Loucy (cell line): ENCODE results near the gene NAT9.

Experiments
- H2AFZ ChIP-seq: fragments of 200-600 bp; sonication (generic); 2 replicates; pipeline ENCODE4 v1.6.0; 2016; ENCODE audit warnings: antibody characterized with exemption, mild to moderate bottlenecking, low read length, moderate library complexity
- H3F3A ChIP-seq: fragments of 200-600 bp; 2 replicates; pipeline ENCODE4 v1.6.0; 2016; ENCODE audit warnings: antibody characterized with exemption, low read depth, mild to moderate bottlenecking
- H3K27me3 ChIP-seq: fragments of 200-600 bp; sonication (generic); 2 replicates; pipeline ENCODE4 v1.6.1; 2014; ENCODE audit warnings: low read length, mild to moderate bottlenecking; ENCODE audit not compliant: insufficient read depth, poor library complexity, severe bottlenecking
- H3K36me3 ChIP-seq: fragments of 200-600 bp; sonication (generic); 2 replicates; pipeline ENCODE4 v1.6.1; 2016; ENCODE audit warnings: low read length; ENCODE audit not compliant: insufficient read depth
- H3K4me1 ChIP-seq: fragments of 200-600 bp; sonication (generic); 2 replicates; pipeline ENCODE4 v1.5.1; 2014; ENCODE audit warnings: low read length, mild to moderate bottlenecking; ENCODE audit not compliant: insufficient read depth, poor library complexity, severe bottlenecking
- H3K4me2 ChIP-seq: fragments of 200-600 bp; sonication (generic); 2 replicates; pipeline ENCODE4 v1.6.0; 2014; ENCODE audit warnings: antibody characterized with exemption, low read length, low read depth, mild to moderate bottlenecking; ENCODE audit not compliant: poor library complexity, severe bottlenecking
- H3K4me3 ChIP-seq: fragments of 200-600 bp; sonication (generic); 2 replicates; pipeline ENCODE4 v1.5.1; 2014; ENCODE audit warnings: low read length, mild to moderate bottlenecking, mixed read lengths; ENCODE audit not compliant: poor library complexity, severe bottlenecking
- H3K79me2 ChIP-seq: fragments of 200-600 bp; sonication (generic); 2 replicates; pipeline ENCODE4 v1.6.1; 2014; ENCODE audit warnings: low read length; ENCODE audit not compliant: insufficient read depth
- H3K9ac ChIP-seq: fragments of 200-600 bp; sonication (generic); 2 replicates; pipeline ENCODE4 v1.6.0; 2014; ENCODE audit warnings: mild to moderate bottlenecking, low read depth, low read length, moderate library complexity; ENCODE audit not compliant: poor library complexity, severe bottlenecking
- H3K9me2 ChIP-seq: fragments of 200-600 bp; sonication (generic); replicated peaks from 2 replicates; pipeline ENCODE4 v1.6.1; 2016; ENCODE audit warnings: low read depth, low read length, mixed read lengths
- H3K9me3 ChIP-seq: fragments of 200-600 bp; sonication (generic); 2 replicates; pipeline ENCODE4 v1.6.1; 2014; ENCODE audit warnings: mild to moderate bottlenecking, antibody characterized with exemption, low read length, low read depth; ENCODE audit not compliant: insufficient read depth
- H4K20me1 ChIP-seq: fragments of 200-600 bp; sonication (generic); 2 replicates; pipeline ENCODE4 v1.6.0; 2014; ENCODE audit warnings: antibody characterized with exemption, low read length, mild to moderate bottlenecking; ENCODE audit not compliant: insufficient read depth, poor library complexity, severe bottlenecking
- EZH2phosphoT487 ChIP-seq: fragments of 200-600 bp; IDR thresholded peaks from 2 replicates; pipeline ENCODE4 v1.6.1; 2018; ENCODE audit warnings: antibody characterized with exemption, mild to moderate bottlenecking, moderate library complexity, borderline replicate concordance
- TF ChIP-seq, protein P1 (sequence below): fragments of 200-600 bp; sonication (generic); conservative IDR thresholded peaks from 2 replicates; pipeline ENCODE4 v1.5.1; 2014; ENCODE audit warnings: mild to moderate bottlenecking, antibody characterized with exemption, low read length

Gene NAT9

DNA sequence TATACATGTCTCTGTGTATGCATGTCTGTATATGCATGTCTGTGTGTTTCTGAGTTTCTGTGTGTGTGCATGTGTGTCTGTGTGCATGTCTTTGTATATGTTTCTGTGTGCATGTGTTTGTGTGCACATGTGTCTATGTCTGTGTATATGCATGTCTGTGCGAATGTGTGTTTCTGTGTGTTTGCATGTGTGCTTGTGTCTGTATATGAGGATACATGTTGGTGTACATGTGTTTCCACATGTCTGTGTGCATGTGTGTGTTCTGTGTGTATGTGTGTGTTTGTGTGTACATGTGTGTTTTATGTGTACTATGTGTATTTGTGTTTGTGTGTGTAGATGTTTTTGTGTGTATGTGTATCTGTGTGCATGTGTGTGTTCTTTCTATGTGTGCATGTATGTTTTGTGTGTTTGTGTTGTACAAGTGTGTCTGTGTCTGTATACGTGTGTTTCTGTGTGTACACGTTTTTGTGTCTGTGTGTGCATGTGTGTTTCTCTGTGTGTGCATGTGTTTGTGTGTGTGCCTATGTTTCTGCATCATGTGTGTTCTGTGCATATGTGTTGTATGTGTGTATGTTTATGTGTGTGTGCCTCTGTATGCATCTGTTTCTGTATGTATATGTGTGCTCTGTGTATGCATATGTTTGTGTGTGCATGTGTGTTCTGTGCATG, 48.0 kb downstream of the NAT9 start:
- TF ChIP-seq, protein P1, sequence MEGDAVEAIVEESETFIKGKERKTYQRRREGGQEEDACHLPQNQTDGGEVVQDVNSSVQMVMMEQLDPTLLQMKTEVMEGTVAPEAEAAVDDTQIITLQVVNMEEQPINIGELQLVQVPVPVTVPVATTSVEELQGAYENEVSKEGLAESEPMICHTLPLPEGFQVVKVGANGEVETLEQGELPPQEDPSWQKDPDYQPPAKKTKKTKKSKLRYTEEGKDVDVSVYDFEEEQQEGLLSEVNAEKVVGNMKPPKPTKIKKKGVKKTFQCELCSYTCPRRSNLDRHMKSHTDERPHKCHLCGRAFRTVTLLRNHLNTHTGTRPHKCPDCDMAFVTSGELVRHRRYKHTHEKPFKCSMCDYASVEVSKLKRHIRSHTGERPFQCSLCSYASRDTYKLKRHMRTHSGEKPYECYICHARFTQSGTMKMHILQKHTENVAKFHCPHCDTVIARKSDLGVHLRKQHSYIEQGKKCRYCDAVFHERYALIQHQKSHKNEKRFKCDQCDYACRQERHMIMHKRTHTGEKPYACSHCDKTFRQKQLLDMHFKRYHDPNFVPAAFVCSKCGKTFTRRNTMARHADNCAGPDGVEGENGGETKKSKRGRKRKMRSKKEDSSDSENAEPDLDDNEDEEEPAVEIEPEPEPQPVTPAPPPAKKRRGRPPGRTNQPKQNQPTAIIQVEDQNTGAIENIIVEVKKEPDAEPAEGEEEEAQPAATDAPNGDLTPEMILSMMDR: no peak
- TF ChIP-seq EZH2phosphoT487: no peak
- no peak overlapping the region for H3K4me3 ChIP-seq

DNA sequence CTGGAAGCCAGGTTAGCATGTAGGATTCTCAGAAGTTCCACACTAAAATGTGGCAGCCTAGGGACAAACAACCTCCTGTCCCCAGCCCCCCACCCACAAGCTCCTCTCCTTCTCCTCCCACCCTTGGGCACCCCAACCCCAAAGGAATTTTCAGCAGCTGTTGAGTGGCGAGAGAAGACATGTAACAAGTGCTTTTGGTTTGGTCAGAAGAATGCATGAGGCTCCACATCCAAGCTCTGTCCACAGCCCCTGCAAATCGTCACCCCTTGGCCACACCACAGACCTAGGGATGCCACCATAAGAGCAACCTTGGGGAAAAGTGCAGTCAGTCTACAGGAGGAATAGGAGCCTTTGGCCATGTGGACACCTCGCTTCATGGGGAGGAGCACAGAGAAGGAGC, 51.0 kb downstream of the NAT9 start:
- no peaks in the 10 kb centered on the region for H3K9me3 ChIP-seq
- no peaks in the 10 kb centered on the region for H3K79me2 ChIP-seq
- no peaks in the 10 kb centered on the region for H3K9me2 ChIP-seq
- H3K9ac ChIP-seq: no peak overlapping the region
- H4K20me1 ChIP-seq: no peaks in the 10 kb centered on the region
- no peak overlapping the region for H2AFZ ChIP-seq
- no peak overlapping the region for H3K4me3 ChIP-seq
- H3F3A ChIP-seq: no peaks in the 10 kb centered on the region
- no peaks in the 10 kb centered on the region for H3K36me3 ChIP-seq
- TF ChIP-seq, protein P1: no peak
- TF ChIP-seq EZH2phosphoT487: no peak
- H3K4me2 ChIP-seq: no peak overlapping the region
- H3K27me3 ChIP-seq: no peaks in the 10 kb centered on the region
- H3K4me1 ChIP-seq: peaks cover 25% of the 10 kb centered on the region

More for the DNA sequence above, 48.0 kb downstream of the NAT9 start:
- Histone ChIP-seq H3K9me3 (no peaks in the 10 kb centered on the region), H3K4me2 (no peak overlapping the region), H3K79me2 (no peaks in the 10 kb centered on the region), H3K9me2 (no peaks in the 10 kb centered on the region), H3K27me3 (no peaks in the 10 kb centered on the region), H3K9ac (no peak overlapping the region), H3K36me3 (no peaks in the 10 kb centered on the region), H3K4me1 (peaks cover 39% of the 10 kb centered on the region), H2AFZ (no peak overlapping the region), H3F3A (no peaks in the 10 kb centered on the region), H4K20me1 (no peaks in the 10 kb centered on the region)

DNA sequence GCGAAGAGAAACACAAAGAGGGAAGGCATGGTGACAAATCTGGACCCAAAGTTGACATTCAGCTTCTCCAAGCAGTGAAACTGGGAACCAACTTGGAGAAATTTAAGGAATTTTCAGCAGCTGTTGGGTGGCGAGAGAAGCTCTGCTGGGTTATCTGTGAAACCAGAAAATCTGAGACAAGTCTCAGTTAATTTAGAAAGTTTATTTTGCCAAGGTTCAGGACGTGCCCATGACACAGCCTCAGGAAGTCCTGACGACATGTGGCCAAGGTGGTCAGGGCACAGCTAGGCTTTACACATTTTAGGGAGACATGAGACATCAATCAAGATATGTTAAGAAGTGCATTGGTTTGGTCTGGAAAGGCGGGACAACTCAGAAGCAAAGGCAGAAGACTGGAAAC, 52.3 kb downstream of the NAT9 start:
- peaks cover 15% of the 10 kb centered on the region for H3K4me1 ChIP-seq
- H3K79me2 ChIP-seq: no peaks in the 10 kb centered on the region
- no peaks in the 10 kb centered on the region for H3F3A ChIP-seq
- no peak overlapping the region for H3K4me2 ChIP-seq
- H3K9me3 ChIP-seq: no peaks in the 10 kb centered on the region
- H2AFZ ChIP-seq: no peak overlapping the region
- H3K27me3 ChIP-seq: no peaks in the 10 kb centered on the region
- no peak overlapping the region for H3K9ac ChIP-seq
- no peaks in the 10 kb centered on the region for H4K20me1 ChIP-seq
- TF ChIP-seq, protein P1: no peak
- TF ChIP-seq EZH2phosphoT487: no peak
- H3K9me2 ChIP-seq: no peaks in the 10 kb centered on the region
- no peak overlapping the region for H3K4me3 ChIP-seq
- no peaks in the 10 kb centered on the region for H3K36me3 ChIP-seq
